Large intestine (tissue), 3 donors: ENCODE data around the gene ADGRG3. TPM values are rescaled to one million over a fixed set of nuclear protein-coding genes. Genes with fewer than 3 reads are reported as not detected.

Experiments
- DNase-seq, 2 donors: peaks; one replicate each; pipeline versions ENCODE4 v3.0.0 to v3.0.0-alpha.2; 2013
- H3K27ac ChIP-seq: one replicate; pipeline ENCODE4 v1.5.1; 2013; ENCODE audit warnings: low read length
- H3K27me3 ChIP-seq: 2 replicates; pipeline ENCODE4 v1.6.1; 2013; ENCODE audit warnings: low read length; ENCODE audit not compliant: control insufficient read depth, insufficient read depth
- H3K36me3 ChIP-seq: 2 replicates; pipeline ENCODE4 v1.6.1; 2013; ENCODE audit warnings: low read length; ENCODE audit not compliant: control insufficient read depth, insufficient read depth
- H3K4me1 ChIP-seq: one replicate; pipeline ENCODE4 v1.6.1; 2013; ENCODE audit warnings: low read length; ENCODE audit not compliant: control insufficient read depth, insufficient read depth
- H3K4me3 ChIP-seq: one replicate; pipeline ENCODE4 v1.5.1; 2013; ENCODE audit warnings: low read length
- H3K9me3 ChIP-seq: one replicate; pipeline ENCODE4 v1.6.1; 2013; ENCODE audit warnings: mild to moderate bottlenecking, low read depth, low read length, moderate library complexity; ENCODE audit not compliant: control insufficient read depth
- WGBS: methylation state at CpG from one replicate; pipeline ENCODE4 v1.1.5; 2013; ENCODE audit warnings: low lambda C conversion rate; ENCODE audit not compliant: insufficient coverage; 5-methylcytosine and 5-hydroxymethylcytosine counted together
- polyA plus RNA-seq: library from polyadenylated mRNA; unstranded; fragments of 120-200 nt; gene quantifications from one replicate; pipeline ENCODE4 v1.2.1, GENCODE V29; 2013

Gene ADGRG3
- polyA plus RNA-seq, 1 donor = 1.7 TPM

DNA sequence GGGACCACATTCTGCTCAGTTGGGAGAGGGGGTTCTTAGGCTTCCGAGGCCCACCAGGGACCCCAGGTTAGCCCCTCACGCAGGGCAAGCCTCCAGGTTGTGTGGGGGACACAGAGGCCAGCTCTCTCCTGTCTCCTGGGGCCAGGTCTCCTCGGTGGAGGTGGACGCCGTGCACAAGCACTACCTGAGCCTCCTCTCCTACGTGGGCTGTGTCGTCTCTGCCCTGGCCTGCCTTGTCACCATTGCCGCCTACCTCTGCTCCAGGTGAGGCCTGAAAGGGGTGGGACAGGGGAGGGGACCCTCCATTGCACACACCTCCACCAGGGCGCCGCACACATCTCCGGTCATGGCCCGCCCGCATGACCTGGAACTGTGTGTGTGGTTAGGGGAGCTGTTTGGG, 10.9 kb upstream of the ADGRG3 start:
- no peaks in the 10 kb centered on the region for H3K27me3 ChIP-seq
- H3K4me3 ChIP-seq = no peak overlapping the region
- WGBS = no CpG with 5 or more reads among the region's 13 CpGs
- no peaks in the 10 kb centered on the region for H3K4me1 ChIP-seq
- H3K27ac ChIP-seq = no peak overlapping the region
- no peak for DNase-seq
- H3K9me3 ChIP-seq = no peaks in the 10 kb centered on the region
- H3K36me3 ChIP-seq = peaks cover 90% of the 10 kb centered on the region

DNA sequence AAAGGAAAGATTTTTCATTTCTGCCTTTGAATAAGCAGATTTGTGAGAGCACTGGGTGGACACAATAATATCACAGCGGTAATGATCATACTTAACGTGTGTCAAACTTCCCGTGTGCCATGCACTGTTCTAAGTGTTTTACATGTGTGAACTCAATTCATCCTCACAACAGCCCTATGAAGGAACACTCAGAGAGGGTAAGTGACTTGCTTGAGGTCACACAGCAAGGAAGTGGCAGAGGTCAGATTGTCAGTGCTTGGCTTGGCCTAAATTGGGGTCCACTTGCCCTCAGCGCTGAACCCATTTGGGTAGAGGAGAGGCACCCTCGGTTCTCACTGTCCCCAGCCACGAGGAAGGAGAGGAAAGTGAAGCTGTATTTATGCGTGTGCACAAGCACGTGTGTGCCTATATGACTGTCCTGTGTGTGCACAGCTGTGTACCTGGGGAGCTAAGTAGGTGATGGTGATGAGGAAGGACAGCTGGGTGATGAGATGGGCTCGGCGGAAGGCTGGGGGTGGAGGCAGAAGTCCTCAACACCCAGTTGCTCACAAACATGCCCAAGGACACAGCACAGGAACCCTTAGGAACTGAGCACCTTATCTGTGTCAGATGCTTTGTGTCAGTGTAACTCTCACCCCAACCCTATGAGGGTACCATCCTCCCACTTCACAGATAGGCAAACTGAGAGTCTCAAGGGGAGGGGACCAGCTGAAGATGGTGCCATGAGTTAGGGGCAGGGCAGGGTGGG, 9.8 kb upstream of the ADGRG3 start:
- no peak for DNase-seq
- WGBS = no CpG with 5 or more reads among the region's 10 CpGs
- H3K27me3 ChIP-seq = no peaks in the 10 kb centered on the region
- H3K27ac ChIP-seq = no peak overlapping the region
- H3K9me3 ChIP-seq = no peaks in the 10 kb centered on the region
- H3K36me3 ChIP-seq = peaks cover 89% of the 10 kb centered on the region
- H3K4me1 ChIP-seq = no peaks in the 10 kb centered on the region
- H3K4me3 ChIP-seq = no peak overlapping the region

DNA sequence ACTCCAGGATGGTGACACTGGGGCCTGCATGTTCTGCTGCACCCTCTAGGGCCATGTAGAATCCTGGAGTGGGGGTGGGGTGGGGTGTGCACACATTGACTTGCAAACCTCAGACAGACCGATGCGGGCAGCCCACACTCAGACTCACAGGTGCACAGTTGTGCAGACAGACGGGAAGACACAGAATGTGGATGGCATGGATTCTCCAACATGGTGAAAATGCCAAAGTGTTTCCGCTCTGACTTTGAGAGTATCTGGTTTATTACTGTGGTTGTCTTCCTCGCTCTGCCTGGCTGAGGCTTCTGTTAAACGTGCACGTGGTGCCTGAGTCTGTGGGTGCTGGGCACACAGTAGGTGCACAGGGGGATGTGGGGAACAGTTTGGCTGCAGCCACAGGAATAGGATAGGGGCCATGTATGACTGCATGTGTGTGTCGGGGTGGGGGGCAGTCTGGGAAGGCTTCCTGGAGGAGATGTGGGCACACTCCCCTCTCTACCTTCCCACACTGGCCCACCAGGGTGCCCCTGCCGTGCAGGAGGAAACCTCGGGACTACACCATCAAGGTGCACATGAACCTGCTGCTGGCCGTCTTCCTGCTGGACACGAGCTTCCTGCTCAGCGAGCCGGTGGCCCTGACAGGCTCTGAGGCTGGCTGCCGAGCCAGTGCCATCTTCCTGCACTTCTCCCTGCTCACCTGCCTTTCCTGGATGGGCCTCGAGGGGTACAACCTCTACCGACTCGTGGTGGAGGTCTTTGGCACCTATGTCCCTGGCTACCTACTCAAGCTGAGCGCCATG, 9.0 kb upstream of the ADGRG3 start:
- Histone ChIP-seq H3K36me3 (peaks cover 89% of the 10 kb centered on the region), H3K4me3 (no peak overlapping the region), H3K27me3 (no peaks in the 10 kb centered on the region), H3K9me3 (no peaks in the 10 kb centered on the region), H3K27ac (no peak overlapping the region), H3K4me1 (no peaks in the 10 kb centered on the region)
- WGBS = no CpG with 5 or more reads among the region's 19 CpGs
- DNase-seq = no peak

DNA sequence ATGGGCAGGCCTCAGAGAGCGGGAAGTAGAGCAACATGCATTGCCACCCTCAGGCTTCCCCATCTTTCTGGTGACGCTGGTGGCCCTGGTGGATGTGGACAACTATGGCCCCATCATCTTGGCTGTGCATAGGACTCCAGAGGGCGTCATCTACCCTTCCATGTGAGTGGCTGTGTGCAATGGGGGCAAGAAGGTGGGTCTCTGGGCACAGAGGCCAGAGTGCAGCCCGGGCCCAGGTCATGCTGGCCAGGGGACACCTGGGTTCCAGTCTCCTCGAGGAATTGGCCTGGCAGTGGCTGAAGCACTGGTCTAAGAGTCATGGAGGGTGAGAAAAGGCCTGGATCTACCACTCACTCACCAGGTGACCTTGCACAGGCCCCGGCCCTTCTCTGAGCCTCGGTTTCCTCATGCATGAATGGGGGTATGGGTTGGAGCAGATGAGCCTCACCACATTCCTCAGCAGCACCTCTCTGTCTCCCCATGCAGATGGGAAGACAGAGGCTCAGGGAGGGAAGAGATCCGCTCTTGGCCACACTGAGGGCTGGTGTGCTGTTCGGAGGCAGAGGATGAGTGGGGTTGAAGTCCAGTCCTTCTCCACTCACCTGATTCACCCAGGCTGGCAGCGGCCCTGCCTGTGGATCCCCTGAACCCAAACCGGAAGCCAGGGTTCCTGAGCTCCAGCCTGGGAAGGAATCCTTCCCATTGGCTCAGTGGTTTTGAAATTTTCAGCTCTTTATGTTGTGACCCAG, 7.2 kb upstream of the ADGRG3 start:
- H3K9me3 ChIP-seq = no peaks in the 10 kb centered on the region
- WGBS = no CpG with 5 or more reads among the region's 11 CpGs
- H3K4me3 ChIP-seq = no peak overlapping the region
- H3K27me3 ChIP-seq = no peaks in the 10 kb centered on the region
- peaks cover 87% of the 10 kb centered on the region for H3K36me3 ChIP-seq
- DNase-seq = no peak
- no peaks in the 10 kb centered on the region for H3K4me1 ChIP-seq
- H3K27ac ChIP-seq = no peak overlapping the region

DNA sequence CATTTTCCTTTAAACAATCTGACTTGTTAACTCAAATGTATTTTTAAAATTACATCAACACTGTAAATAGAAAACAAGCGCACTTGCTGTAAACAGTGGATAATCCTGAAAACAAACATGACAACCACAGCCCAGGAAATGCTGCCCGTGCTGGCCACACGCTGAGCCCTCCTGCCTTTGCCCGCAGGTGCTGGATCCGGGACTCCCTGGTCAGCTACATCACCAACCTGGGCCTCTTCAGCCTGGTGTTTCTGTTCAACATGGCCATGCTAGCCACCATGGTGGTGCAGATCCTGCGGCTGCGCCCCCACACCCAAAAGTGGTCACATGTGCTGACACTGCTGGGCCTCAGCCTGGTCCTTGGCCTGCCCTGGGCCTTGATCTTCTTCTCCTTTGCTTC, 6.6 kb upstream of the ADGRG3 start:
- Histone ChIP-seq H3K27ac (no peak overlapping the region), H3K4me3 (no peak overlapping the region), H3K9me3 (no peaks in the 10 kb centered on the region), H3K27me3 (no peaks in the 10 kb centered on the region), H3K36me3 (peaks cover 81% of the 10 kb centered on the region), H3K4me1 (no peaks in the 10 kb centered on the region)
- WGBS = no CpG with 5 or more reads among the region's 7 CpGs
- DNase-seq = no peak

DNA sequence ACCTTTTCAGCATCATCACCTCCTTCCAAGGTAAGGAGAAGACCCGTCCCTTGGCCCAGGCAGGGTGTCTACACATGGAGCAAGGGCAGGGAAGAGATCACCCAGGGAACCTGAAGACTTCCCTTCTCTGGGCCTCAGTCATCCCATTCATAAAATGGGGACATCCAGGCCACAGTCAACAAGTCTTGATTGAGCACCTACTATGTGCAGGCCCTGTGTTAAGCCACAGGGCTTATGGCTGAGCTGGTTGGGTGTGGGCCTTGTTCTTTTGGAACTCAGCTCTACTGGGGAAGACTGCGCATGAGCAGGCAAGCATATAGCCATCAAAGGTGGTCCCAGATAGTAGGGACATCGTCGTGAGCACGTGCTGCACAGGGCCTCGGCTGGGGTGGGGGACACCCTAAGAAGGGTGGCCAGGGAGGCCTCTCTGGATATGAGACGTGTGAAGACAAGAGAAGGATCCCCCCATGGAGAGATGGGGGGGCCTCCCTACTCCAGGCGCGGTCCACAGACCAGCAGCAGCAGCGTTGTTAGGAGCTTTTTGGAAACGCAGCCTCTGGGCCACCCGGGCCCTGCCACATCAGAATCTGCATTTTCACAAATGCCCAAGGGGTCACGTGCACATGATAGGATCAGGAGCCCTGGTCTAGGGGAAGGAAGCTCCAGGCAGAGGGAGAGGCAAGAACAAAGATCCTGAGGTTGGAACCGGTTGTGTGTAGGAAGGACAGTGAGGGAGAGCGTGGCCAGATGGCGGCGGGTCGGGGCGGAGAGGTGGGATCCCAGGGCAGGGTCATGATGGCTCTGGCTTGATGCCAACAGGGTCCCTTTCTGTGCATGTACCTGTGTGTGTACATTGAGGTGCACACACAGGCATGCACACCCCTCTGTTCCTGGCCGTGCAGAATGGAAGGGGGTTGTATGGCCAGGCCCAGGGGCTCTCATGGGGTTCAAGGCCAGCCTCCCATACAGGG, 5.9 kb upstream of the ADGRG3 start:
- Histone ChIP-seq H3K4me3 (no peak overlapping the region), H3K27me3 (no peaks in the 10 kb centered on the region), H3K27ac (no peak overlapping the region), H3K36me3 (peaks cover 74% of the 10 kb centered on the region), H3K4me1 (no peaks in the 10 kb centered on the region), H3K9me3 (no peaks in the 10 kb centered on the region)
- no CpG with 5 or more reads among the region's 20 CpGs for WGBS
- no peak for DNase-seq

DNA sequence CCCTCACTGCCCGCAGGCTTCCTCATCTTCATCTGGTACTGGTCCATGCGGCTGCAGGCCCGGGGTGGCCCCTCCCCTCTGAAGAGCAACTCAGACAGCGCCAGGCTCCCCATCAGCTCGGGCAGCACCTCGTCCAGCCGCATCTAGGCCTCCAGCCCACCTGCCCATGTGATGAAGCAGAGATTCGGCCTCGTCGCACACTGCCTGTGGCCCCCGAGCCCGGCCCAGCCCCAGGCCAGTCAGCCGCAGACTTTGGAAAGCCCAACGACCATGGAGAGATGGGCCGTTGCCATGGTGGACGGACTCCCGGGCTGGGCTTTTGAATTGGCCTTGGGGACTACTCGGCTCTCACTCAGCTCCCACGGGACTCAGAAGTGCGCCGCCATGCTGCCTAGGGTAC, 4.7 kb upstream of the ADGRG3 start:
- Histone ChIP-seq H3K27me3 (no peaks in the 10 kb centered on the region), H3K4me1 (no peaks in the 10 kb centered on the region), H3K27ac (no peak overlapping the region), H3K4me3 (no peak overlapping the region), H3K9me3 (no peaks in the 10 kb centered on the region), H3K36me3 (peaks cover 65% of the 10 kb centered on the region)
- no peak for DNase-seq
- no CpG with 5 or more reads among the region's 21 CpGs for WGBS

DNA sequence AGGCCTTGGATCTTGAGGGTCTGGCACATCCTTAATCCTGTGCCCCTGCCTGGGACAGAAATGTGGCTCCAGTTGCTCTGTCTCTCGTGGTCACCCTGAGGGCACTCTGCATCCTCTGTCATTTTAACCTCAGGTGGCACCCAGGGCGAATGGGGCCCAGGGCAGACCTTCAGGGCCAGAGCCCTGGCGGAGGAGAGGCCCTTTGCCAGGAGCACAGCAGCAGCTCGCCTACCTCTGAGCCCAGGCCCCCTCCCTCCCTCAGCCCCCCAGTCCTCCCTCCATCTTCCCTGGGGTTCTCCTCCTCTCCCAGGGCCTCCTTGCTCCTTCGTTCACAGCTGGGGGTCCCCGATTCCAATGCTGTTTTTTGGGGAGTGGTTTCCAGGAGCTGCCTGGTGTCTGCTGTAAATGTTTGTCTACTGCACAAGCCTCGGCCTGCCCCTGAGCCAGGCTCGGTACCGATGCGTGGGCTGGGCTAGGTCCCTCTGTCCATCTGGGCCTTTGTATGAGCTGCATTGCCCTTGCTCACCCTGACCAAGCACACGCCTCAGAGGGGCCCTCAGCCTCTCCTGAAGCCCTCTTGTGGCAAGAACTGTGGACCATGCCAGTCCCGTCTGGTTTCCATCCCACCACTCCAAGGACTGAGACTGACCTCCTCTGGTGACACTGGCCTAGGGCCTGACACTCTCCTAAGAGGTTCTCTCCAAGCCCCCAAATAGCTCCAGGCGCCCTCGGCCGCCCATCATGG, 4.0 kb upstream of the ADGRG3 start:
- H3K4me1 ChIP-seq = no peaks in the 10 kb centered on the region
- no peaks in the 10 kb centered on the region for H3K27me3 ChIP-seq
- no peaks in the 10 kb centered on the region for H3K9me3 ChIP-seq
- DNase-seq = no peak
- H3K4me3 ChIP-seq = no peak overlapping the region
- peaks cover 58% of the 10 kb centered on the region for H3K36me3 ChIP-seq
- no CpG with 5 or more reads among the region's 15 CpGs for WGBS
- H3K27ac ChIP-seq = no peak overlapping the region

DNA sequence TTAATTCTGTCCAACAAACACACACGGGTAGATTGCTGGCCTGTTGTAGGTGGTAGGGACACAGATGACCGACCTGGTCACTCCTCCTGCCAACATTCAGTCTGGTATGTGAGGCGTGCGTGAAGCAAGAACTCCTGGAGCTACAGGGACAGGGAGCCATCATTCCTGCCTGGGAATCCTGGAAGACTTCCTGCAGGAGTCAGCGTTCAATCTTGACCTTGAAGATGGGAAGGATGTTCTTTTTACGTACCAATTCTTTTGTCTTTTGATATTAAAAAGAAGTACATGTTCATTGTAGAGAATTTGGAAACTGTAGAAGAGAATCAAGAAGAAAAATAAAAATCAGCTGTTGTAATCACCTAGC, 3.5 kb upstream of the ADGRG3 start:
- no peak for DNase-seq
- no peaks in the 10 kb centered on the region for H3K9me3 ChIP-seq
- no peaks in the 10 kb centered on the region for H3K4me1 ChIP-seq
- H3K27ac ChIP-seq = no peak overlapping the region
- H3K27me3 ChIP-seq = no peaks in the 10 kb centered on the region
- WGBS = no CpG with 5 or more reads among the region's 6 CpGs
- no peak overlapping the region for H3K4me3 ChIP-seq
- H3K36me3 ChIP-seq = peaks cover 53% of the 10 kb centered on the region
